K562 (cell line): ENCODE measurements around the gene ANO7.

ENCODE experiments used
- EZH2 ChIP-seq: IDR thresholded peaks from 2 replicates; pipeline ENCODE4 v1.6.1; 2012; ENCODE audit warnings: low read depth, mild to moderate bottlenecking, inconsistent platforms, low read length, borderline replicate concordance
- GABPB1 ChIP-seq: sonication (generic); formaldehyde crosslinking; IDR thresholded peaks from 2 replicates; pipeline ENCODE4 v1.8.0; 2022; ENCODE audit warnings: mild to moderate bottlenecking, missing genetic modification reagents
- TF ChIP-seq, protein P1 (sequence below), 3 experiments: IDR thresholded peaks in 2 of 3; conservative IDR thresholded peaks in 1 of 3; 2 replicates each; pipeline ENCODE4 v1.5.1; 2011 to 2012; ENCODE audit warnings: low read length in 3 of 3, mild to moderate bottlenecking in 3 of 3, control low read depth in 2 of 3, improper control_type of control experiment in 1 of 3, inconsistent platforms in 1 of 3, low read depth in 1 of 3, mixed read lengths in 1 of 3, moderate library complexity in 1 of 3; ENCODE audit not compliant: insufficient read depth in 2 of 3

DNA sequence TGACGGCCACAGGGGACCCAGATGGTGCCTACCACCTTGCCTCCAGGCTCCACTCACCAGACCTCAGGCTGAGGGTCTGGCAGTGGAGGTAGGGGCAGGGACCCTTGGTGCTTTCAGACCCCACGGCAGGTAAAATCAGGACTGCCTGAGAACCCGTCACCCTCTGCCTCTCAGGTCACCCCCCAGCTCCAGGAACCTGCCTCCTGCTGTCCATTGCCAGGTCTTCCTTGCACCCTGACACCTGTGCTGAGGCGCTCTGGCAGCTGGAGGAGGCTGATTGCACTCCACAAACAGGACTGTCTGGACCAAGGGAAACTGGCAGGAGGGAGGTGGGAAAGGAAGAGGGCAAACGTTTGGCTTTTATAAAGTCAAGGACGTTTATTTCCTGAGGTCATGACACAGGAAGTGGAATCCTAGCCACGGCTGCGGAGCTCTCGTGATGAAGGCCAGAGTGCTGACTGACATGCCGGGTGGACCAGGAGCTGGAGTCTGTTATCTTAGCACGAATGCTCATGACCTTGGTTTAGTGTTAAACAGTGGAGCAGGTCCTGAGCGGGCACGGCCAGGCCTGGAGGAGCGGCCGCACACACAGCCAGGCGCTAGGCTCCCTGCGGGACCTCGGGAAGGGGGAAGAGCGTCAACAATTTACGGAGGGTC, 40.5 kb downstream of the ANO7 start:
- TF ChIP-seq, protein P1, sequence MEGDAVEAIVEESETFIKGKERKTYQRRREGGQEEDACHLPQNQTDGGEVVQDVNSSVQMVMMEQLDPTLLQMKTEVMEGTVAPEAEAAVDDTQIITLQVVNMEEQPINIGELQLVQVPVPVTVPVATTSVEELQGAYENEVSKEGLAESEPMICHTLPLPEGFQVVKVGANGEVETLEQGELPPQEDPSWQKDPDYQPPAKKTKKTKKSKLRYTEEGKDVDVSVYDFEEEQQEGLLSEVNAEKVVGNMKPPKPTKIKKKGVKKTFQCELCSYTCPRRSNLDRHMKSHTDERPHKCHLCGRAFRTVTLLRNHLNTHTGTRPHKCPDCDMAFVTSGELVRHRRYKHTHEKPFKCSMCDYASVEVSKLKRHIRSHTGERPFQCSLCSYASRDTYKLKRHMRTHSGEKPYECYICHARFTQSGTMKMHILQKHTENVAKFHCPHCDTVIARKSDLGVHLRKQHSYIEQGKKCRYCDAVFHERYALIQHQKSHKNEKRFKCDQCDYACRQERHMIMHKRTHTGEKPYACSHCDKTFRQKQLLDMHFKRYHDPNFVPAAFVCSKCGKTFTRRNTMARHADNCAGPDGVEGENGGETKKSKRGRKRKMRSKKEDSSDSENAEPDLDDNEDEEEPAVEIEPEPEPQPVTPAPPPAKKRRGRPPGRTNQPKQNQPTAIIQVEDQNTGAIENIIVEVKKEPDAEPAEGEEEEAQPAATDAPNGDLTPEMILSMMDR (IDR thresholded peaks at IDR 0.05 in 2 of 3, conservative IDR thresholded peaks at IDR 0.05 in 1 of 3; ENCODE audit: insufficient read depth in 2 of 3, low read depth in 1 of 3, low read length in 3 of 3): no peak
- TF ChIP-seq EZH2 (no peak), GABPB1 (CRISPR knock-in tag) (no peak)
